B cell (primary cell): Measurements from ENCODE around the gene GRXCR2. TPM values are rescaled to one million over a fixed set of nuclear protein-coding genes. Genes with fewer than 3 reads are reported as not detected.

Experiments
- ATAC-seq: fragments of 200-7000 bp; cut with Tn5 transposase; one replicate; pipeline ENCODE4 v1.10.0; 2021; ENCODE audit warnings: low read depth, mild to moderate bottlenecking, moderate number of reproducible peaks, moderate library complexity
- CTCF ChIA-PET: fragments of 350-600 bp; sonication (Branson Sonifier 250); formaldehyde crosslinking; loops from one replicate; lab custom pipeline; 2021; ENCODE audit warnings: antibody characterized with exemption, inconsistent platforms; lab: Charles Lee
- POLR2A ChIA-PET: fragments of 350-600 bp; sonication (Branson Sonifier 250); formaldehyde crosslinking; loops from one replicate; lab custom pipeline; 2021; ENCODE audit warnings: antibody characterized with exemption; lab: Charles Lee
- DNase-seq: peaks from one replicate; pipeline ENCODE4 v3.0.0; 2013
- H2AFZ ChIP-seq: 2 replicates; pipeline ENCODE4 v1.6.1; 2012; ENCODE audit warnings: mild to moderate bottlenecking, low read depth, low read length; ENCODE audit not compliant: insufficient read depth, poor library complexity, severe bottlenecking
- H3K27ac ChIP-seq, 2 donors: 1 replicate in 1 of 2; 2 replicates in 1 of 2; pipeline ENCODE4 v1.5.1; 2012 to 2013; ENCODE audit warnings: low read length in 2 of 2, mild to moderate bottlenecking in 2 of 2, moderate library complexity in 1 of 2
- H3K27me3 ChIP-seq, 4 experiments: fragments of 200-600 bp in 1 of 4; sonication (generic) in 1 of 4; replicated peaks in 1 of 4; 1 replicate in 2 of 4; 2 replicates in 2 of 4; pipeline versions ENCODE4 v1.6.1 to v1.7.0; 2013 to 2016; ENCODE audit warnings: low read length in 3 of 4, mild to moderate bottlenecking in 2 of 4, mixed read lengths in 1 of 4, moderate library complexity in 1 of 4; ENCODE audit not compliant: insufficient read depth in 4 of 4, control insufficient read depth in 3 of 4; ENCODE audit errors: control extremely low read depth in 1 of 4
- H3K36me3 ChIP-seq, 2 experiments: replicated peaks in 1 of 2; 1 replicate in 1 of 2; 2 replicates in 1 of 2; pipeline versions ENCODE4 v1.6.1 to v1.7.1; 2013; ENCODE audit warnings: low read length in 1 of 2; ENCODE audit not compliant: insufficient read depth in 2 of 2, control insufficient read depth in 1 of 2; ENCODE audit errors: control extremely low read depth in 1 of 2, extremely low read depth in 1 of 2
- H3K4me1 ChIP-seq, 2 donors: fragments of 200-600 bp in 1 of 2; sonication (generic) in 1 of 2; 1 replicate in 1 of 2; 2 replicates in 1 of 2; pipeline versions ENCODE4 v1.5.1 to v1.6.1; 2013 to 2017; ENCODE audit warnings: low read length in 2 of 2; ENCODE audit not compliant: control insufficient read depth in 2 of 2, insufficient read depth in 2 of 2
- H3K4me2 ChIP-seq: replicated peaks from 2 replicates; pipeline ENCODE3; 2012; ENCODE audit warnings: mild to moderate bottlenecking, low read depth, low read length; ENCODE audit not compliant: poor library complexity, severe bottlenecking
- H3K4me3 ChIP-seq, 5 experiments: fragments of 200-600 bp in 1 of 5; sonication (generic) in 1 of 5; 1 replicate in 3 of 5; 2 replicates in 2 of 5; pipeline versions ENCODE4 v1.5.1 to v1.7.0; 2011 to 2016; ENCODE audit warnings: low read length in 4 of 5, mild to moderate bottlenecking in 4 of 5, low read depth in 2 of 5, control low read depth in 1 of 5, moderate library complexity in 1 of 5; ENCODE audit not compliant: insufficient read depth in 1 of 5; ENCODE audit errors: control extremely low read depth in 1 of 5, extremely low read depth in 1 of 5
- H3K79me2 ChIP-seq: fragments of 200-600 bp; sonication (generic); one replicate; pipeline ENCODE4 v1.6.0; 2016; ENCODE audit warnings: low read length; ENCODE audit not compliant: control insufficient read depth, insufficient read depth
- H3K9ac ChIP-seq: fragments of 200-600 bp; sonication (generic); 2 replicates; pipeline ENCODE4 v1.6.1; 2017; ENCODE audit warnings: mild to moderate bottlenecking, low read length, moderate library complexity
- H3K9me3 ChIP-seq, 3 donors: one replicate each; pipeline versions ENCODE4 v1.6.1 to v1.7.1; 2013; ENCODE audit warnings: low read length in 2 of 3; ENCODE audit not compliant: control insufficient read depth in 2 of 3, insufficient read depth in 1 of 3; ENCODE audit errors: control extremely low read depth in 1 of 3
- H4K20me1 ChIP-seq: 2 replicates; pipeline ENCODE4 v1.6.0; 2012; ENCODE audit warnings: mild to moderate bottlenecking, low read length; ENCODE audit not compliant: insufficient read depth, control insufficient read depth, poor library complexity, severe bottlenecking
- H3K27ac Mint-ChIP-seq: one replicate; pipeline ENCODE4 v1.8.0; 2021; ENCODE audit warnings: mixed read lengths
- H3K27me3 Mint-ChIP-seq: one replicate; pipeline ENCODE4 v1.8.0; 2021; ENCODE audit warnings: mixed read lengths
- H3K4me1 Mint-ChIP-seq: one replicate; pipeline ENCODE4 v1.8.0; 2021; ENCODE audit warnings: mixed read lengths
- H3K4me3 Mint-ChIP-seq: one replicate; pipeline ENCODE4 v1.8.0; 2021; ENCODE audit warnings: mixed read lengths
- H3K9me3 Mint-ChIP-seq: one replicate; pipeline ENCODE4 v1.8.0; 2022; ENCODE audit warnings: mixed read lengths; ENCODE audit not compliant: insufficient read depth
- EZH2 ChIP-seq: IDR thresholded peaks from 2 replicates; pipeline ENCODE4 v1.6.1; 2012; ENCODE audit warnings: borderline replicate concordance, low read depth, mild to moderate bottlenecking, moderate library complexity, low read length; ENCODE audit not compliant: insufficient read depth, poor library complexity, severe bottlenecking
- WGBS: methylation state at CpG from one replicate; pipeline ENCODE4 v1.1.5; 2013; ENCODE audit warnings: missing lambda C conversion rate; ENCODE audit not compliant: insufficient coverage; 5-methylcytosine and 5-hydroxymethylcytosine counted together
- intact Hi-C: fragments of 100-400 bp; cut with micrococcal nuclease; formaldehyde crosslinking; loops from one replicate; pipeline ENCODE4 v1.10.0; 2022
- polyA plus RNA-seq: library from polyadenylated mRNA; depleted of rRNA; stranded (reverse); fragments of >200 nt; gene quantifications from 2 replicates; pipeline ENCODE4 v1.2.3, GENCODE V29; 2012
- total RNA-seq, 2 donors: library from RNA; stranded (reverse); fragments of 120-200 nt in 1 of 2; gene quantifications; 1 replicate in 1 of 2; 2 replicates in 1 of 2; pipeline versions ENCODE4 v1.2.3 to v1.2.4, GENCODE V29; 2013 to 2022
- TF ChIP-seq, protein P1 (sequence below): fragments of 200-600 bp; IDR thresholded peaks from one replicate; pipeline ENCODE4 v1.8.0; 2022; ENCODE audit warnings: antibody characterized with exemption, mild to moderate bottlenecking

The GRXCR2 gene
- total and polyA plus RNA-seq, 2 donors (not counting 1 experiment from before 2014, with no cell fraction given) = not detected

DNA sequence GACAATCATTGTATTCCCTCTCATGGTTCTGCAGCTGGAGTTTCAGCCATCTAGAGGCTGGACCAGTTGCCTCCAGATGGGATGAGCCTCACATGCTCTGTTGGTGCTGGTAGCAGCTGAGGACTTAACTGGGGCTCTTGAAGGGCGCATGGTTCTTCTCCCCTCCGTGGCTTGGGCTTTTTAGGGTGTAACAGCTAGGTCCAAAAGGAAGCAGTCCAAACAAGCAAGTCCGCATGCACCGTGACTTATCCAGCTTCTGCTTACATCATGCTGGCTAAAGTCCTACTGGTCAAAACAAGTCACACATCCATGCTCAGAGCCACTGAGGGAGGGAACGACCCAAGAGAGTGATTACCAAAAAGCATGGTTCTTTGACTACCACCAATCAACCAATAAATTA lies 31.9 kb upstream of the GRXCR2 start:
- Mint-ChIP-seq H3K27me3 (peaks cover 3% of the 10 kb centered on the region), H3K4me1 (no peaks in the 10 kb centered on the region), H3K9me3 (peaks cover 3% of the 10 kb centered on the region), H3K27ac (no peak overlapping the region), H3K4me3 (no peak overlapping the region)
- H3K9me3 ChIP-seq = no peaks in the 10 kb centered on the region
- no peak overlapping the region for H3K4me3 ChIP-seq
- POLR2A ChIA-PET = no interaction called here
- H3K4me1 ChIP-seq = no peaks in the 10 kb centered on the region
- H3K79me2 ChIP-seq = no peaks in the 10 kb centered on the region
- H3K27ac ChIP-seq = no peak overlapping the region
- no peak overlapping the region for H3K9ac ChIP-seq
- no peaks in the 10 kb centered on the region for H4K20me1 ChIP-seq
- H3K27me3 ChIP-seq = no peaks in the 10 kb centered on the region
- CTCF ChIA-PET = no interaction called here
- TF ChIP-seq EZH2 = no peak
- TF ChIP-seq, protein P1, sequence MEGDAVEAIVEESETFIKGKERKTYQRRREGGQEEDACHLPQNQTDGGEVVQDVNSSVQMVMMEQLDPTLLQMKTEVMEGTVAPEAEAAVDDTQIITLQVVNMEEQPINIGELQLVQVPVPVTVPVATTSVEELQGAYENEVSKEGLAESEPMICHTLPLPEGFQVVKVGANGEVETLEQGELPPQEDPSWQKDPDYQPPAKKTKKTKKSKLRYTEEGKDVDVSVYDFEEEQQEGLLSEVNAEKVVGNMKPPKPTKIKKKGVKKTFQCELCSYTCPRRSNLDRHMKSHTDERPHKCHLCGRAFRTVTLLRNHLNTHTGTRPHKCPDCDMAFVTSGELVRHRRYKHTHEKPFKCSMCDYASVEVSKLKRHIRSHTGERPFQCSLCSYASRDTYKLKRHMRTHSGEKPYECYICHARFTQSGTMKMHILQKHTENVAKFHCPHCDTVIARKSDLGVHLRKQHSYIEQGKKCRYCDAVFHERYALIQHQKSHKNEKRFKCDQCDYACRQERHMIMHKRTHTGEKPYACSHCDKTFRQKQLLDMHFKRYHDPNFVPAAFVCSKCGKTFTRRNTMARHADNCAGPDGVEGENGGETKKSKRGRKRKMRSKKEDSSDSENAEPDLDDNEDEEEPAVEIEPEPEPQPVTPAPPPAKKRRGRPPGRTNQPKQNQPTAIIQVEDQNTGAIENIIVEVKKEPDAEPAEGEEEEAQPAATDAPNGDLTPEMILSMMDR = no peak
- H3K36me3 ChIP-seq = no peaks in the 10 kb centered on the region
- ATAC-seq (no peak), DNase-seq (no peak)
- H2AFZ ChIP-seq = no peak overlapping the region
- intact Hi-C loops = no loop called here
- WGBS = 90% methylated on average over 2 of the region's 5 CpGs
- no peak overlapping the region for H3K4me2 ChIP-seq

GRCh38 chr5:145903867-145904266 lies 31.1 kb upstream of the GRXCR2 start:
- no peak overlapping the region for H3K4me3 Mint-ChIP-seq
- ATAC-seq = no peak
- H3K4me3 ChIP-seq = no peak overlapping the region

More at GRCh38 chr5:145903867-145904266, 31.1 kb upstream of the GRXCR2 start:
- Histone ChIP-seq H4K20me1 (no peaks in the 10 kb centered on the region), H3K27me3 (no peaks in the 10 kb centered on the region), H3K4me1 (no peaks in the 10 kb centered on the region), H3K27ac (no peak overlapping the region), H3K79me2 (no peaks in the 10 kb centered on the region), H3K36me3 (no peaks in the 10 kb centered on the region), H2AFZ (no peak overlapping the region), H3K9me3 (no peaks in the 10 kb centered on the region), H3K9ac (no peak overlapping the region), H3K4me2 (no peak overlapping the region)
- Mint-ChIP-seq H3K9me3 (peaks cover 3% of the 10 kb centered on the region), H3K27me3 (peaks cover 3% of the 10 kb centered on the region), H3K27ac (no peak overlapping the region), H3K4me1 (no peaks in the 10 kb centered on the region)
- DNase-seq = no peak
- TF ChIP-seq EZH2 = no peak
- TF ChIP-seq, protein P1 = no peak
- ChIA-PET CTCF (no interaction called here), POLR2A (no interaction called here)
- intact Hi-C loops = no loop called here
- 100% methylated on average over 1 of the region's 3 CpGs for WGBS
